ENCODE data around the gene ZIC4. TPM values are rescaled to one million over a fixed set of nuclear protein-coding genes. Genes with fewer than 3 reads are reported as not detected.

Gene ZIC4
- total RNA-seq, 1 donor from 2014 or later = 0.75 TPM

GRCh38 chr3:147371771-147372340 is 34.5 kb downstream of the ZIC4 start:
- DNase-seq (ENCODE audit: low read depth) = no peak

GRCh38 chr3:147371140-147371539 is 35.2 kb downstream of the ZIC4 start:
- no peak for DNase-seq (ENCODE audit: low read depth)

GRCh38 chr3:147370349-147370748 is 36.0 kb downstream of the ZIC4 start:
- DNase-seq (ENCODE audit: low read depth) = no peak

- DNase-seq (ENCODE audit: low read depth) = peak; percentile 26
Observed at GRCh38 chr3:147369661-147370123, 36.7 kb downstream of the ZIC4 start.

- DNase-seq (ENCODE audit: low read depth) = no peak
Observed at GRCh38 chr3:147369231-147369630, 37.1 kb downstream of the ZIC4 start.

GRCh38 chr3:147368561-147369221 is 37.7 kb downstream of the ZIC4 start:
- no peak for DNase-seq (ENCODE audit: low read depth)

- no peak for DNase-seq (ENCODE audit: low read depth)
Observed at GRCh38 chr3:147368151-147368550, 38.2 kb downstream of the ZIC4 start.

- no peak for DNase-seq (ENCODE audit: low read depth)
Observed at GRCh38 chr3:147367676-147368075, 38.7 kb downstream of the ZIC4 start.

- no peak for DNase-seq (ENCODE audit: low read depth)
Observed at GRCh38 chr3:147365196-147366115, 40.9 kb downstream of the ZIC4 start.

GRCh38 chr3:147364771-147365170 is 41.6 kb downstream of the ZIC4 start:
- no peak for DNase-seq (ENCODE audit: low read depth)

GRCh38 chr3:147361454-147362420 is 44.6 kb downstream of the ZIC4 start:
- DNase-seq (ENCODE audit: low read depth) = peak; percentile 28

GRCh38 chr3:147360646-147361453 is 45.5 kb downstream of the ZIC4 start:
- DNase-seq (ENCODE audit: low read depth) = no peak

GRCh38 chr3:147360051-147360439 is 46.3 kb downstream of the ZIC4 start:
- DNase-seq (ENCODE audit: low read depth) = no peak

- DNase-seq (ENCODE audit: low read depth) = no peak
Observed at GRCh38 chr3:147359177-147360050, 46.9 kb downstream of the ZIC4 start.

GRCh38 chr3:147358144-147358992 is 48.0 kb downstream of the ZIC4 start:
- no peak for DNase-seq (ENCODE audit: low read depth)

- no peak for DNase-seq (ENCODE audit: low read depth)
Observed at GRCh38 chr3:147356909-147357900, 49.1 kb downstream of the ZIC4 start.
